ENCODE results near the gene RHOC.

DNA sequence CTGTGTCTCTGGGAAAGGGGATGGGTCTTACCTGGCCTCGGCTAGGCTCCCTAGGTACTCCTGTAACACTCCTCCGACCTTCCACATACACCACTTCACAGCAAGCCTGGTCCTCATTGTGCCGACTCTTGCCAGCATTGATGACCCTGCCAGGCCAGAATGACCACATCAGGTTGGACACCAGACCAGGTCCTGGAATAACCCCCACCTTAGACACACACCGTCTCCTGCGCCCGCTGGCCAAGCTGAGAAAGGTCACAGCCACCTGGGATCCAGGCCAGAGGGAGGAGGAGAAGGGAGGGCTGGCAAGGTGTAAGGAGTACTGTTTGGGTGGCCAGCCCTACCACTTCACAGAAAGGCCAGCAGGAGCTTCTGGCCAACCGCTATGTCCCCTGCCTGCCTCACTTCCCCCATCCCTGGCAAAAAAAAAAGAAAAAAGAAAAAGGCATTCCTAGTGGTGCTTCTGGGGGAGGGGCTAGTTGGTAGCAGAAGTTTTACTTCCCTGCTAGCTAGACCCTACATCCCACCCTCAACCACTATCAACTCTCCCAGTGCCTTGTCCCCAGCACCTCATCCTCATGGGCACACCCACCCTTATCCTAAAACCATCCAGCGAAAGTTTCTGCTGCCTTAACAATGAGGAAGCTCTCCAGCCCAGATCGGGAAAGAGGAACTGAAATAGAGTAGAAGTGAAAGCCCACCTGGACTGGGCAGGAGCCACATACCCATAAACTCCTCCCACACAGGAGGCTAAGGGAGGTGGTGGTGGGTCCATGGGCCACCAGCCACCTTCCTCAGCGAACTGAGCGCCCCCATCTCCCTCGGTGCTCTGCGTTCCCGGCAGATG is 6.8 kb upstream of the RHOC start:
- no peak for TF ChIP-seq EZH2 (IDR thresholded peaks at IDR 0.05; ENCODE audit: borderline replicate concordance)
- TF ChIP-seq, protein P1, sequence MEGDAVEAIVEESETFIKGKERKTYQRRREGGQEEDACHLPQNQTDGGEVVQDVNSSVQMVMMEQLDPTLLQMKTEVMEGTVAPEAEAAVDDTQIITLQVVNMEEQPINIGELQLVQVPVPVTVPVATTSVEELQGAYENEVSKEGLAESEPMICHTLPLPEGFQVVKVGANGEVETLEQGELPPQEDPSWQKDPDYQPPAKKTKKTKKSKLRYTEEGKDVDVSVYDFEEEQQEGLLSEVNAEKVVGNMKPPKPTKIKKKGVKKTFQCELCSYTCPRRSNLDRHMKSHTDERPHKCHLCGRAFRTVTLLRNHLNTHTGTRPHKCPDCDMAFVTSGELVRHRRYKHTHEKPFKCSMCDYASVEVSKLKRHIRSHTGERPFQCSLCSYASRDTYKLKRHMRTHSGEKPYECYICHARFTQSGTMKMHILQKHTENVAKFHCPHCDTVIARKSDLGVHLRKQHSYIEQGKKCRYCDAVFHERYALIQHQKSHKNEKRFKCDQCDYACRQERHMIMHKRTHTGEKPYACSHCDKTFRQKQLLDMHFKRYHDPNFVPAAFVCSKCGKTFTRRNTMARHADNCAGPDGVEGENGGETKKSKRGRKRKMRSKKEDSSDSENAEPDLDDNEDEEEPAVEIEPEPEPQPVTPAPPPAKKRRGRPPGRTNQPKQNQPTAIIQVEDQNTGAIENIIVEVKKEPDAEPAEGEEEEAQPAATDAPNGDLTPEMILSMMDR (IDR thresholded peaks at IDR 0.05; ENCODE audit: poor library complexity): no peak

Measured in hepatocyte (in vitro differentiated cells).